K562 (cell line): ENCODE measurements around the gene CACNA1C. TPM values are rescaled to one million over a fixed set of nuclear protein-coding genes. Genes with fewer than 3 reads are reported as not detected.
A peak's percentile ranks its signal among the peaks of the same experiment; 100 is the strongest.

Source experiments
- CREM ChIP-seq: IDR thresholded peaks from 2 replicates; pipeline ENCODE4 v1.6.1; 2014; ENCODE audit warnings: antibody characterized with exemption, low read depth
- GATAD2B ChIP-seq: fragments of 450-650 bp; IDR thresholded peaks from 2 replicates; pipeline ENCODE4 v1.6.1; 2017; ENCODE audit warnings: mild to moderate bottlenecking, borderline replicate concordance
- KDM1A ChIP-seq, 2 experiments: fragments of 450-650 bp; IDR thresholded peaks; 2 replicates each; pipeline ENCODE4 v1.6.1; 2016; ENCODE audit warnings: mild to moderate bottlenecking in 2 of 2
- NFYB ChIP-seq: IDR thresholded peaks from 2 replicates; pipeline ENCODE4 v1.6.1; 2011; ENCODE audit warnings: mild to moderate bottlenecking, moderate library complexity; ENCODE audit not compliant: insufficient read length; ENCODE audit errors: extremely low read depth
- NONO ChIP-seq, 2 experiments: fragments of 200-400 bp in 1 of 2; fragments of 450-650 bp in 1 of 2; formaldehyde crosslinking in 1 of 2; IDR thresholded peaks; 2 replicates each; pipeline ENCODE4 v1.6.1; 2017; ENCODE audit warnings: low read depth in 2 of 2, mild to moderate bottlenecking in 2 of 2, moderate library complexity in 2 of 2, low read length in 1 of 2
- RAD21 ChIP-seq, 2 experiments: fragments of 250-450 bp in 1 of 2; fragments of 450-650 bp in 1 of 2; sonication (Bioruptor Pico) in 1 of 2; formaldehyde crosslinking in 1 of 2; IDR thresholded peaks in 1 of 2; conservative IDR thresholded peaks in 1 of 2; 2 replicates each; pipeline versions ENCODE4 v1.4.0 to v1.8.0; 2020 to 2022; ENCODE audit warnings: mild to moderate bottlenecking in 2 of 2, moderate library complexity in 1 of 2
- RB1 ChIP-seq: fragments of 450-650 bp; IDR thresholded peaks from 2 replicates; pipeline ENCODE4 v1.6.1; 2017; ENCODE audit warnings: low read depth, mild to moderate bottlenecking
- SIN3A ChIP-seq, 2 experiments: fragments of 150-350 bp in 1 of 2; IDR thresholded peaks; 2 replicates each; pipeline ENCODE4 v1.6.1; 2011 to 2016; ENCODE audit warnings: borderline replicate concordance in 2 of 2, low read depth in 2 of 2, low read length in 2 of 2, mild to moderate bottlenecking in 2 of 2, moderate library complexity in 2 of 2; ENCODE audit not compliant: control insufficient read depth in 1 of 2
- SMARCE1 ChIP-seq: fragments of 450-650 bp; IDR thresholded peaks from 2 replicates; pipeline ENCODE4 v1.7.1; 2016; ENCODE audit warnings: mild to moderate bottlenecking
- ZNF23 ChIP-seq: fragments of 250-450 bp; sonication (Bioruptor Pico); IDR thresholded peaks from 2 replicates; pipeline ENCODE4 v1.4.0; 2020; ENCODE audit warnings: mild to moderate bottlenecking
- ZNF436 ChIP-seq: fragments of 250-450, 450-650 bp; sonication (Bioruptor Pico); formaldehyde crosslinking; IDR thresholded peaks from 2 replicates; pipeline ENCODE4 v1.7.0; 2020; ENCODE audit warnings: mild to moderate bottlenecking
- ZNF695 ChIP-seq: fragments of 450-650 bp; formaldehyde crosslinking; IDR thresholded peaks from 2 replicates; pipeline ENCODE4 v1.4.0; 2020; ENCODE audit warnings: mild to moderate bottlenecking, moderate library complexity
- polyA plus RNA-seq, 8 experiments: library from polyadenylated mRNA; depleted of rRNA in 4 of 8; stranded (reverse) in 5 of 8; unstranded in 3 of 8; fragments of >200 nt; fragmentation: Nextera tagmentation in 2 of 8; fragmentation: Illumina TruSeq in 1 of 8; extraction: Ambion mirVana in 2 of 8; extraction: Trizol in 1 of 8; gene quantifications; 2 replicates each; pipeline versions ENCODE4 v1.2.1 to v1.2.3, GENCODE V29; 2011 to 2014; ENCODE audit warnings: inconsistent platforms in 1 of 8, missing spikeins in 1 of 8
- total RNA-seq, 7 experiments: library from RNA; depleted of rRNA in 6 of 7; stranded (reverse); fragments of >200 nt in 6 of 7; fragmentation: Illumina TruSeq in 2 of 7; extraction: Trizol in 2 of 7; gene quantifications; 2 replicates each; pipeline versions ENCODE4 v1.2.1 to v1.2.3, GENCODE V29; 2011 to 2021; ENCODE audit warnings: low replicate concordance in 1 of 7
- TF ChIP-seq, protein P1 (sequence below): sonication (generic); formaldehyde crosslinking; IDR thresholded peaks from 2 replicates; pipeline ENCODE4 v1.8.0; 2022; ENCODE audit warnings: mild to moderate bottlenecking, low read depth, missing genetic modification reagents
- TF ChIP-seq, protein P2 (sequence below): sonication (generic); formaldehyde crosslinking; IDR thresholded peaks from 2 replicates; pipeline ENCODE4 v1.4.0; 2020; ENCODE audit warnings: mild to moderate bottlenecking, missing genetic modification reagents
- TF ChIP-seq, protein P3 (sequence below): fragments of 250-450 bp; sonication (Bioruptor Pico); IDR thresholded peaks from 2 replicates; pipeline ENCODE4 v1.5.0; 2020; ENCODE audit warnings: mild to moderate bottlenecking
- TF ChIP-seq, protein P4 (sequence below): IDR thresholded peaks from 2 replicates; pipeline ENCODE4 v1.6.1; 2011; ENCODE audit warnings: borderline replicate concordance, low read depth, mild to moderate bottlenecking, moderate library complexity, low read length; ENCODE audit not compliant: insufficient read depth, poor library complexity, severe bottlenecking

CACNA1C gene
- total and polyA plus RNA-seq, 9 of the 15 experiments (the other 6 are each of a cell fraction or from before 2014, with no cell fraction given), result not detected

- TF ChIP-seq GATAD2B, result peak; percentile 27; the same call in 1 of the 2 replicates
- TF ChIP-seq, protein P1, sequence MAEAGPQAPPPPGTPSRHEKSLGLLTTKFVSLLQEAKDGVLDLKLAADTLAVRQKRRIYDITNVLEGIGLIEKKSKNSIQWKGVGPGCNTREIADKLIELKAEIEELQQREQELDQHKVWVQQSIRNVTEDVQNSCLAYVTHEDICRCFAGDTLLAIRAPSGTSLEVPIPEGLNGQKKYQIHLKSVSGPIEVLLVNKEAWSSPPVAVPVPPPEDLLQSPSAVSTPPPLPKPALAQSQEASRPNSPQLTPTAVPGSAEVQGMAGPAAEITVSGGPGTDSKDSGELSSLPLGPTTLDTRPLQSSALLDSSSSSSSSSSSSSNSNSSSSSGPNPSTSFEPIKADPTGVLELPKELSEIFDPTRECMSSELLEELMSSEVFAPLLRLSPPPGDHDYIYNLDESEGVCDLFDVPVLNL (CRISPR knock-in tag), result no peak
- peak; percentile 86 for TF ChIP-seq RB1
- no peak for TF ChIP-seq ZNF23
- TF ChIP-seq, protein P2, sequence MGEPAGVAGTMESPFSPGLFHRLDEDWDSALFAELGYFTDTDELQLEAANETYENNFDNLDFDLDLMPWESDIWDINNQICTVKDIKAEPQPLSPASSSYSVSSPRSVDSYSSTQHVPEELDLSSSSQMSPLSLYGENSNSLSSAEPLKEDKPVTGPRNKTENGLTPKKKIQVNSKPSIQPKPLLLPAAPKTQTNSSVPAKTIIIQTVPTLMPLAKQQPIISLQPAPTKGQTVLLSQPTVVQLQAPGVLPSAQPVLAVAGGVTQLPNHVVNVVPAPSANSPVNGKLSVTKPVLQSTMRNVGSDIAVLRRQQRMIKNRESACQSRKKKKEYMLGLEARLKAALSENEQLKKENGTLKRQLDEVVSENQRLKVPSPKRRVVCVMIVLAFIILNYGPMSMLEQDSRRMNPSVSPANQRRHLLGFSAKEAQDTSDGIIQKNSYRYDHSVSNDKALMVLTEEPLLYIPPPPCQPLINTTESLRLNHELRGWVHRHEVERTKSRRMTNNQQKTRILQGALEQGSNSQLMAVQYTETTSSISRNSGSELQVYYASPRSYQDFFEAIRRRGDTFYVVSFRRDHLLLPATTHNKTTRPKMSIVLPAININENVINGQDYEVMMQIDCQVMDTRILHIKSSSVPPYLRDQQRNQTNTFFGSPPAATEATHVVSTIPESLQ, result no peak
- TF ChIP-seq SIN3A (IDR thresholded peaks at IDR 0.05; ENCODE audit: borderline replicate concordance in 2 of 2, control insufficient read depth in 1 of 2, low read depth in 2 of 2, low read length in 2 of 2), result no peak
- peak; percentile 35 to 69 for TF ChIP-seq RAD21 (CRISPR knock-in tag; conservative IDR thresholded peaks at IDR 0.05 in 1 of 2, IDR thresholded peaks at IDR 0.05 in 1 of 2)
- TF ChIP-seq, protein P3, sequence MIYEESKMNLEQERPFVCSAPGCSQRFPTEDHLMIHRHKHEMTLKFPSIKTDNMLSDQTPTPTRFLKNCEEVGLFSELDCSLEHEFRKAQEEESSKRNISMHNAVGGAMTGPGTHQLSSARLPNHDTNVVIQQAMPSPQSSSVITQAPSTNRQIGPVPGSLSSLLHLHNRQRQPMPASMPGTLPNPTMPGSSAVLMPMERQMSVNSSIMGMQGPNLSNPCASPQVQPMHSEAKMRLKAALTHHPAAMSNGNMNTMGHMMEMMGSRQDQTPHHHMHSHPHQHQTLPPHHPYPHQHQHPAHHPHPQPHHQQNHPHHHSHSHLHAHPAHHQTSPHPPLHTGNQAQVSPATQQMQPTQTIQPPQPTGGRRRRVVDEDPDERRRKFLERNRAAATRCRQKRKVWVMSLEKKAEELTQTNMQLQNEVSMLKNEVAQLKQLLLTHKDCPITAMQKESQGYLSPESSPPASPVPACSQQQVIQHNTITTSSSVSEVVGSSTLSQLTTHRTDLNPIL (CRISPR knock-in tag), result no peak
- TF ChIP-seq KDM1A (IDR thresholded peaks at IDR 0.05), result no peak
- TF ChIP-seq NFYB, result no peak
- TF ChIP-seq ZNF695, result no peak
- TF ChIP-seq ZNF436, result no peak
- TF ChIP-seq, protein P4, sequence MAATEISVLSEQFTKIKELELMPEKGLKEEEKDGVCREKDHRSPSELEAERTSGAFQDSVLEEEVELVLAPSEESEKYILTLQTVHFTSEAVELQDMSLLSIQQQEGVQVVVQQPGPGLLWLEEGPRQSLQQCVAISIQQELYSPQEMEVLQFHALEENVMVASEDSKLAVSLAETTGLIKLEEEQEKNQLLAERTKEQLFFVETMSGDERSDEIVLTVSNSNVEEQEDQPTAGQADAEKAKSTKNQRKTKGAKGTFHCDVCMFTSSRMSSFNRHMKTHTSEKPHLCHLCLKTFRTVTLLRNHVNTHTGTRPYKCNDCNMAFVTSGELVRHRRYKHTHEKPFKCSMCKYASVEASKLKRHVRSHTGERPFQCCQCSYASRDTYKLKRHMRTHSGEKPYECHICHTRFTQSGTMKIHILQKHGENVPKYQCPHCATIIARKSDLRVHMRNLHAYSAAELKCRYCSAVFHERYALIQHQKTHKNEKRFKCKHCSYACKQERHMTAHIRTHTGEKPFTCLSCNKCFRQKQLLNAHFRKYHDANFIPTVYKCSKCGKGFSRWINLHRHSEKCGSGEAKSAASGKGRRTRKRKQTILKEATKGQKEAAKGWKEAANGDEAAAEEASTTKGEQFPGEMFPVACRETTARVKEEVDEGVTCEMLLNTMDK, result peak; percentile 90
- no peak for TF ChIP-seq SMARCE1
- peak; percentile 72 for TF ChIP-seq CREM
- 0 out of 4 replicates have a peak, but pooled peaks of 1 of the 2 experiments have one; percentile 42 for TF ChIP-seq NONO (IDR thresholded peaks at IDR 0.05; ENCODE audit: low read depth in 2 of 2, low read length in 1 of 2)
Measured at GRCh38 chr12:2034633-2035430, 18.0 kb upstream of the CACNA1C start (continued).
